BE2C (cell line): ENCODE data around the gene ADCK2.

Experiments
- DNase-seq: peaks from one replicate; pipeline ENCODE4 v3.0.0-alpha.2; 2020
- H3K27me3 ChIP-seq: fragments of 250-450 bp; sonication (Bioruptor Pico); 2 replicates; pipeline ENCODE4 v1.5.1; 2020; ENCODE audit warnings: mild to moderate bottlenecking
- H3K36me3 ChIP-seq: fragments of 250-450 bp; sonication (Bioruptor Pico); 2 replicates; pipeline ENCODE4 v1.5.1; 2020; ENCODE audit warnings: mild to moderate bottlenecking
- H3K4me1 ChIP-seq: fragments of 250-450 bp; sonication (Bioruptor Pico); 2 replicates; pipeline ENCODE4 v1.5.1; 2020
- H3K4me3 ChIP-seq: 2 replicates; pipeline ENCODE4 v1.5.1; 2011; ENCODE audit warnings: low read depth, low read length
- H3K9me3 ChIP-seq: fragments of 250-450 bp; sonication (Bioruptor Pico); 2 replicates; pipeline ENCODE4 v1.5.1; 2020
- TF ChIP-seq, protein P1 (sequence below): IDR thresholded peaks from 2 replicates; pipeline ENCODE4 v1.5.1; 2012; ENCODE audit warnings: mild to moderate bottlenecking, low read depth, low read length

Gene ADCK2

DNA sequence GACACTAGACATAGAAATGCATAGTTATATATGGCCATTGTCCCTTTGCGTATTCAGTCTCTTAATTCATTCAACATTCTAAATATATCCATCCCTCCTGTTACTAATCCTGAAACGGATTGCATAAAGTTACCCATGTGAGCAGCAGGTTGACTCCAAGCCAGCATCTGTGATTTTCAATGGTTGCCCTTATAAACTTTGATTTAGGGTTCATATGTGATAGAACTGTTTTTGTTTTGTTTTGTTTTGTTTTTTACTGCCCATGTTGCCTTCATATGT is 18.7 kb upstream of the ADCK2 start:
- no peaks in the 10 kb centered on the region; the same call in 1 of the 2 replicates for H3K4me1 ChIP-seq
- no peaks in the 10 kb centered on the region for H3K36me3 ChIP-seq
- DNase-seq: no peak
- no peaks in the 10 kb centered on the region for H3K27me3 ChIP-seq
- TF ChIP-seq, protein P1, sequence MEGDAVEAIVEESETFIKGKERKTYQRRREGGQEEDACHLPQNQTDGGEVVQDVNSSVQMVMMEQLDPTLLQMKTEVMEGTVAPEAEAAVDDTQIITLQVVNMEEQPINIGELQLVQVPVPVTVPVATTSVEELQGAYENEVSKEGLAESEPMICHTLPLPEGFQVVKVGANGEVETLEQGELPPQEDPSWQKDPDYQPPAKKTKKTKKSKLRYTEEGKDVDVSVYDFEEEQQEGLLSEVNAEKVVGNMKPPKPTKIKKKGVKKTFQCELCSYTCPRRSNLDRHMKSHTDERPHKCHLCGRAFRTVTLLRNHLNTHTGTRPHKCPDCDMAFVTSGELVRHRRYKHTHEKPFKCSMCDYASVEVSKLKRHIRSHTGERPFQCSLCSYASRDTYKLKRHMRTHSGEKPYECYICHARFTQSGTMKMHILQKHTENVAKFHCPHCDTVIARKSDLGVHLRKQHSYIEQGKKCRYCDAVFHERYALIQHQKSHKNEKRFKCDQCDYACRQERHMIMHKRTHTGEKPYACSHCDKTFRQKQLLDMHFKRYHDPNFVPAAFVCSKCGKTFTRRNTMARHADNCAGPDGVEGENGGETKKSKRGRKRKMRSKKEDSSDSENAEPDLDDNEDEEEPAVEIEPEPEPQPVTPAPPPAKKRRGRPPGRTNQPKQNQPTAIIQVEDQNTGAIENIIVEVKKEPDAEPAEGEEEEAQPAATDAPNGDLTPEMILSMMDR: no peak
- no peak overlapping the region for H3K4me3 ChIP-seq
- H3K9me3 ChIP-seq: no peaks in the 10 kb centered on the region

DNA sequence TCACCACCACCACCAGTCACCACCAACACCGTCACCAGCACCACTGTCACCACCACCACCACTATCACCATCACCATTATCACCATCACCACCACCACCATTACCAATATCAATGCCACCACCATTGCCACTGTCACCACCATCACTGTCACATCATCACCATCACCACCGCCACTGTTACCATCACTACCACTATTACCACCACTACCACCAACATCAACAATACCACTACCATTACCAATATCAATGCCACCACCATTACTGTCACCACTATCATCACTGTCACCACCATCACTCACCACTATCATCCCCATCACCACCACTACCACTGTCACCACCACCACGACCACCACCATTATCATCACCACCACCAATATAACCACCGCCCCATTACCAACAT is 18.1 kb upstream of the ADCK2 start:
- TF ChIP-seq, protein P1: no peak
- no peak for DNase-seq
- Histone ChIP-seq H3K9me3 (no peaks in the 10 kb centered on the region), H3K36me3 (no peaks in the 10 kb centered on the region), H3K4me1 (no peaks in the 10 kb centered on the region; the same call in 1 of the 2 replicates), H3K27me3 (no peaks in the 10 kb centered on the region), H3K4me3 (no peak overlapping the region)

DNA sequence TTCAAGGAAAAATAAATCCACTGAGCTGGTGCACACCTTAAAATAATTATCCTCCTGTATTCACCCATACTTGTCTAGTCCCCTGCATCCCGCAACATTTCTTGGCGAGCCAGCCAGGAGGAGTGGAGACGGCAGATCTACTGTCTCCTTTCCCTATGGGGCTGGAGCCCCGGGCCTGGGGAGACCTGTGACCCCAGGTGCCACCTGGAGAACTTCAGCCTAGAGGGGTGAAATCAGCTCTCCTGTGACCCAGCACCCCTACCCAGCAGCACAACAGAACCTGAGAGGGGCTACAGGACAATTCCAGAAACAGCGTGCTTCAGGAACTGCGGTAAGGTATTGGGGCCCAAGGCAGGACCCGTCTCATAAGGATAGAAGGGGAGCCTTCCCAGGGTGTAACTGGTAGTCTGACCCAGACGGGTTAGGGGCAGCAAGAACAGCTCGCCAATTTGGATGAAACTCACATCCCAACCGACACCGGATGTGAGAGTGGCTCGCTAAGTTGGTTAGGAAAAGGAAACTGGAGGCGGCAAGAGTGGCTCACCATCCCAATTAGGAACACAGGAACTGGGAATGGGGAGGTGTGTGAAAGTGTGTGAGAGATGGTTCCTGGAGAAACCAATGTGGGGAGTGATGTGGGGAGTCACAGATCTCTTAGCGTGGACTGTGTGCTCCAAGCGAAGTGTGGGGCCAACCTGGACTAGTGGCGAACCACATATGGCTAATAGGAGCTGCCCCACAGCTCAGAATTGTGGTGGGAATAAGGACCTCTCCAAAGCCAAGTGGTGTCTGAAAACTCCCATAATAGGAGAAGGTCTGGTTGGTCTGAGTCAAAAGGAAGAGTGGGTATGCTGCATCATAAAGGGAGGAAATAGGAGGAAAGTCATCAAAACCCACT is 17.0 kb upstream of the ADCK2 start:
- H3K27me3 ChIP-seq: no peaks in the 10 kb centered on the region
- H3K4me3 ChIP-seq: no peak overlapping the region
- H3K9me3 ChIP-seq: no peaks in the 10 kb centered on the region
- no peaks in the 10 kb centered on the region; the same call in 1 of the 2 replicates for H3K4me1 ChIP-seq
- TF ChIP-seq, protein P1: no peak
- no peaks in the 10 kb centered on the region for H3K36me3 ChIP-seq
- DNase-seq: no peak

DNA sequence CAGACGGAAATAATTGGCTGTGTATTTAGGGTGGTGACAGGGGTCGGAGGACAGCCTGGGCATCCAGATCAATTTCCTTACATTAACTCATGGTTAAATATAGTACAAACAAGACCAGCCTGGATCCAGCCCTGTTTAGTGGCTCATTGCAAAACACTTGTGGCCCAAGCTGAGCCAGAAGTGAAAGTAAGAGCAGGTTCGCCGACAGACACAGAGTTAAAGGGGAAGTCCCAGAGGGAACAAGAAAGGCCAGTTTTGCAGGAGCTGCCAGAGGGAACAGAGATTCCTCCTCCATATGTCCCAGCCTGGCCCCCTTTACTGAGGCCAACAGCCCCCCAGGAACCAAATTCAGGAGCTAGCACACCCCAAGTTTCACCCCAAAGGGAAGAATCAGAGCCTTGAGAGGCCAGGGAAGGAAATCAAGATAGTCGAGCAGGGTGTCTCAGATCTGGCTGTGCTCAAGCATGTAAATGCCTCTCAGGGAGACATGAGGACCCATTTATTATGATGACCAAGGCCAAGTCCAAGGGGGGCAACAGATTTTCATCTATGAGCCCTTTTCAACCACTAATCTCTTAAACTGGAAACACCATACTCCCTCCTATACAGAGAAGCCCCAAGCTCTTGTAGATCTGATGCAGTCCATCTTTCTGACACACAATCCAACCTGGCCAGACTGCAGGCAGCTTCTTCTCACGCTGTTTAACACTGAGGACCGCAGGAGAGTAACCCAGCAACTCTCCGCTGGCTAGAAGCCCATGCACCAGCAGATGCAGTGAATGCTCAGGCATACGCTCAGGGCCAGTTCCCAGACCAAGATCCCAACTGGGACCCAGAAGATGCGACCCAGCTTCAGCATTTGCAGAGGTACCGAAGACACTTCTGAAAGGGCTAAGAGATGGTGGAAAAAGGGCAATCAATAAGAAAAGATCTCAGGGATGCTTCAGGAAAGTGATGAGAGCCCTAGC is 15.9 kb upstream of the ADCK2 start:
- no peak overlapping the region for H3K4me3 ChIP-seq
- TF ChIP-seq, protein P1: no peak
- no peaks in the 10 kb centered on the region for H3K27me3 ChIP-seq
- DNase-seq: no peak
- H3K9me3 ChIP-seq: no peaks in the 10 kb centered on the region
- no peaks in the 10 kb centered on the region for H3K36me3 ChIP-seq
- H3K4me1 ChIP-seq: no peaks in the 10 kb centered on the region; the same call in 1 of the 2 replicates

DNA sequence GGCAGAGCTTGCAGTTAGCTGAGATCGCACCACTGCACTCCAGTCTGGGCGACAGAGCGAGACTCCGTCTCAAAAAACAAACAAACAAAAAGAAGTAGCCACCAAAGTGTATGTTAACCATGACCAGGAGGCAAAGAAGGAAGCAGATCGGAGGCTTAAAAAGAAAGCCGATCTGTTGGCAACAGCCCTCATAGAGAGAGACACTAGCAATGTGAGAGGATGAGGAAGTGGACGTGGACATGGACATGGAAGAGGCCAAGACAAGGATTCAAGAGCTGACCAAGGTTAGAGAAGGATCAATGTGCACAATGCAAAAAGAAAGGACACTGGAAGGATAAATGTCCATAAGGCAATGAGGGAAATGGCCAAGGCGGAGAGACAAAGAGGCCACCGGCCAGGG is 14.9 kb upstream of the ADCK2 start:
- Histone ChIP-seq H3K4me3 (no peak overlapping the region), H3K36me3 (no peaks in the 10 kb centered on the region), H3K27me3 (no peaks in the 10 kb centered on the region), H3K4me1 (no peaks in the 10 kb centered on the region; the same call in 1 of the 2 replicates), H3K9me3 (no peaks in the 10 kb centered on the region)
- TF ChIP-seq, protein P1: no peak
- DNase-seq: no peak

DNA sequence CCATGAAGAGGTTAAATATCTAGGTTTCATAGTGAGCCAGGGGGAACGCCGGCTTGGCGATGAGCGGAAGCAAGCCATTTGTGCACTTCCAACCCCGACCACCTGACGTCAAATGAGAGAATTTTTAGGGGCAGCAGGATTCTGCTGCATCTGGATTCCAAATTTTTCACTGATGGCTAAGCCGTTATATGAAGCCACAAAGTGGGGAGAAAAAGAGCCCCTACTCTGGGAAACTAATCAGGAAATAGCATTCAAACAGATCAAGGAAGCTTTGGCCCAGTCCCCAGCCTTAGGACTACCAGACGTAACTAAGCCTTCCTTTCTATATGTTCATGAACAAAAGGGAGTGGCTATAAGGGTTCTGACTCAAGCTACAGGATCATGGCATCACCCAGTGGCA is 12.9 kb upstream of the ADCK2 start:
- Histone ChIP-seq H3K36me3 (no peaks in the 10 kb centered on the region), H3K9me3 (no peaks in the 10 kb centered on the region), H3K27me3 (no peaks in the 10 kb centered on the region), H3K4me3 (no peak overlapping the region), H3K4me1 (no peaks in the 10 kb centered on the region)
- no peak for DNase-seq
- TF ChIP-seq, protein P1: no peak
